Liver (tissue), 3 donors: Measurements from ENCODE around the gene OPA3.

Experiments used
- RAD21 ChIP-seq, 2 donors: IDR thresholded peaks; 2 replicates each; pipeline ENCODE4 v1.6.1; 2016; ENCODE audit warnings: antibody characterized with exemption in 2 of 2, mild to moderate bottlenecking in 2 of 2
- TF ChIP-seq, protein P1 (sequence below): fragments of 150-350 bp; IDR thresholded peaks from 2 replicates; pipeline ENCODE4 v1.5.1; 2017; ENCODE audit warnings: improper control_type of control experiment, low read depth, low read length; ENCODE audit not compliant: missing input control
- donor health status: healthy.
- donor health status: healthy.

DNA sequence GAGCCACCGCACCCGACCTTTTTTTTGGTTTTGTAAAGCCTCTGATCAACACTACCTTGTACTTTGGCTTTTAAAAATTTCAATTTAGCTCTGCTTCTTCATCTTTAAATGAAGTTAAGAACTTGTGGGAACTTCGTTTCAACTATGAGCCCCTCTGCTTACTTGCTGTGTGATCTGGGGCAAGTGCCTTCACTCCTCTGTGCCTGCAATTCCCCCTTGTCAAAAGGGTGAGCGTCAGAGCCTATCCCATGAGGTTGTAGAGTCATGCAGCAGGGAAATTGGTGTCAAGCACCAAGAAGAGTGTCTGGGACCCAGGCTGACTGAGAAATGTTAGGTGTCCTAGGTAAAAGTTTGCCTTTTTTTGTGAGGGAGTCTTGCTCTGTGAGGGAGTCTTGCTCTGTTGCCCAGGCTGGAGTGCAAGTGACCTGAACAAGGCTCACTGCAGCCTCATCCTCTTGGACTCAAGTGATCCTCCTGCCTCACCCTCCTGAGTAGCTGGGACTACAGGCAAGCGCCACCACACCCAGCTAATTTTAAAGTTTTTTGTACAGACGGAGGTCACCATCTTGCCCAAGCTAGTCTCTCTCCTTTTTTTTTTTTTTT, 71.6 kb downstream of the OPA3 start:
- TF ChIP-seq, protein P1, sequence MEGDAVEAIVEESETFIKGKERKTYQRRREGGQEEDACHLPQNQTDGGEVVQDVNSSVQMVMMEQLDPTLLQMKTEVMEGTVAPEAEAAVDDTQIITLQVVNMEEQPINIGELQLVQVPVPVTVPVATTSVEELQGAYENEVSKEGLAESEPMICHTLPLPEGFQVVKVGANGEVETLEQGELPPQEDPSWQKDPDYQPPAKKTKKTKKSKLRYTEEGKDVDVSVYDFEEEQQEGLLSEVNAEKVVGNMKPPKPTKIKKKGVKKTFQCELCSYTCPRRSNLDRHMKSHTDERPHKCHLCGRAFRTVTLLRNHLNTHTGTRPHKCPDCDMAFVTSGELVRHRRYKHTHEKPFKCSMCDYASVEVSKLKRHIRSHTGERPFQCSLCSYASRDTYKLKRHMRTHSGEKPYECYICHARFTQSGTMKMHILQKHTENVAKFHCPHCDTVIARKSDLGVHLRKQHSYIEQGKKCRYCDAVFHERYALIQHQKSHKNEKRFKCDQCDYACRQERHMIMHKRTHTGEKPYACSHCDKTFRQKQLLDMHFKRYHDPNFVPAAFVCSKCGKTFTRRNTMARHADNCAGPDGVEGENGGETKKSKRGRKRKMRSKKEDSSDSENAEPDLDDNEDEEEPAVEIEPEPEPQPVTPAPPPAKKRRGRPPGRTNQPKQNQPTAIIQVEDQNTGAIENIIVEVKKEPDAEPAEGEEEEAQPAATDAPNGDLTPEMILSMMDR = no peak
- TF ChIP-seq RAD21 (IDR thresholded peaks at IDR 0.05) = no peak
